Kidney (tissue), 14 donors: ENCODE results near the gene GRID1. TPM values are rescaled to one million over a fixed set of nuclear protein-coding genes. Genes with fewer than 3 reads are reported as not detected.
"Not testable (repeated sequence)": the region's sequence is repeated elsewhere in the genome, so short reads cannot be mapped to it uniquely, and the experiment has no call there.

Source experiments
- DNase-seq, 5 donors: peaks; one replicate each; pipeline ENCODE4 v3.0.0-alpha.2; 2013 to 2020
- FAIRE-seq: peaks from 2 replicates; lab custom pipeline; 2012; peaks lifted over from hg19 to GRCh38; lab: Jason Lieb, UNC
- H3K27ac ChIP-seq, 2 donors: one replicate each; pipeline ENCODE4 v1.7.0; 2013; ENCODE audit warnings: low read depth in 2 of 2, low read length in 2 of 2, inconsistent platforms in 1 of 2
- H3K27me3 ChIP-seq: one replicate; pipeline ENCODE4 v1.7.1; 2013; ENCODE audit warnings: low read length, inconsistent platforms; ENCODE audit not compliant: control insufficient read depth, insufficient read depth
- H3K36me3 ChIP-seq, 3 donors: one replicate each; pipeline versions ENCODE4 v1.7.0 to v1.7.1; 2013; ENCODE audit warnings: low read length in 3 of 3, control low read depth in 1 of 3, inconsistent platforms in 1 of 3; ENCODE audit not compliant: insufficient read depth in 3 of 3, control insufficient read depth in 2 of 3
- H3K4me1 ChIP-seq, 3 donors: one replicate each; pipeline versions ENCODE4 v1.7.0 to v1.7.1; 2013; ENCODE audit warnings: low read length in 3 of 3, inconsistent platforms in 1 of 3, low read depth in 1 of 3; ENCODE audit not compliant: control insufficient read depth in 2 of 3, insufficient read depth in 2 of 3
- H3K4me3 ChIP-seq, 3 donors: one replicate each; pipeline versions ENCODE4 v1.7.0 to v1.8.1; 2013; ENCODE audit warnings: low read length in 3 of 3, control low read depth in 1 of 3, inconsistent platforms in 1 of 3
- H3K9ac ChIP-seq, 3 donors: one replicate each; pipeline versions ENCODE4 v1.7.0 to v1.7.1; 2013; ENCODE audit warnings: low read length in 3 of 3, control low read depth in 1 of 3, inconsistent platforms in 1 of 3
- H3K9me3 ChIP-seq, 3 donors: one replicate each; pipeline versions ENCODE4 v1.7.0 to v1.7.1; 2013; ENCODE audit warnings: low read length in 3 of 3, control low read depth in 1 of 3, inconsistent platforms in 1 of 3; ENCODE audit not compliant: control insufficient read depth in 2 of 3, insufficient read depth in 1 of 3
- intact Hi-C: fragments of 100-400 bp; cut with DNase I; formaldehyde crosslinking; loops from one replicate; pipeline ENCODE4 v1.11.1; 2022
- polyA plus RNA-seq: library from polyadenylated mRNA; stranded (reverse); fragments of 350-450 nt; fragmentation: Illumina TruSeq; extraction: RNeasy Lipid Tissue Mini Kit (QIAGEN cat#74804); gene quantifications from one replicate; pipeline ENCODE4 v1.2.3, GENCODE V29; 2014; ENCODE audit warnings: low read depth, low replicate concordance; ENCODE audit not compliant: insufficient read depth
- total RNA-seq: library from RNA; stranded (reverse); fragmentation: NEBNext Ultra II Directional; extraction: Animal tissue kit (Norgen Biotek cat#: 25700); gene quantifications from one replicate; pipeline ENCODE4 v1.2.1, GENCODE V29; 2021
- TF ChIP-seq, protein P1 (sequence below): IDR thresholded peaks from 3 replicates; pipeline ENCODE4 v1.5.1; 2012; ENCODE audit warnings: mild to moderate bottlenecking, moderate library complexity, borderline replicate concordance; ENCODE audit not compliant: insufficient read depth; ENCODE audit errors: extremely low read depth
- donor health status: control.
- donor health status: control.
- donor health status: control.
- donor health status: control.
- donor health status: control.
- donor health status: DM: yes; HTN: yes; CAD: no.
- donor health status: Normal renal cell carcinoma (clear cell type).

GRID1 gene
- total and polyA plus RNA-seq, 2 donors from 2014 or later, result 0.37 to 1.4 TPM

DNA sequence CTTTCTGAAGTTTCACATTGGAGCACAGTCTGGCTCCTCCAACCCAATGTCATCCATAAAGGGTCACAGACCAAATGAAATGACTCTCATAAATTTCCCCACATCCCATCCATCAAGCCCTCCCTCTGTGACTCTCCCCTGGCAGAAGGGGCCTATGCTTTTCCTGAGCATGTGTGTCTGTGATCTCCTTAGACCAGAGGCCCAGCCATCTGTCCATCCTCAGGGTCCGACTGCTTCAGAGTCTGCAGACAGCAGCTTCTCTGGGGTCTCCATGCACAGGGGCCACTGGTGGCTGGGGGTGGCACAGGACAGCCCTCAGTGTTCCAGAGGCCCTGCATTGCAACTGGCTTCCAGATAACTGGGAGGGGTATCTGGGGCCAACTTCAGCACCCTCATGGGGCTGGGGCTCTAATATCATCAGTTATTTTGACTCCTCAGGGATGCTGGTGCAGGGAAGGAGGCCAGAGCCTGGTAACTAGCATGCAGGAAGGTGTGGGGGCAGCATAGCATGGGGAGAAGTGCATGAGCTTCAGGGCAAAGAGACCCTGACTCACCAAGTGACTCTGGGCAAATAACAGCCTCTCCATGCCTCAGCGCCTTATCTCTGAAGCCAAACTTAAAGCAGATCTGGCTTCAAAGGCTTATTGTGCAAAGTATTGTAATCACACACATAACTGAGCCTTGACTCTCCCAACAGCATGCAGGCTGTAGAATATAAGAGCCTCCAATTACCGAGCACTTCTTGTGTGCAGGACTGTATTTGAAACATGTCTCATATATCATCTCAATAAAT lies 266.9 kb downstream of the GRID1 start:
- Histone ChIP-seq H3K9me3 (no peaks in the 10 kb centered on the region), H3K4me3 (no peak overlapping the region), H3K4me1 (no peaks in the 10 kb centered on the region), H3K36me3 (no peaks in the 10 kb centered on the region), H3K27me3 (no peaks in the 10 kb centered on the region), H3K9ac (no peak overlapping the region), H3K27ac (no peak overlapping the region)
- TF ChIP-seq, protein P1, sequence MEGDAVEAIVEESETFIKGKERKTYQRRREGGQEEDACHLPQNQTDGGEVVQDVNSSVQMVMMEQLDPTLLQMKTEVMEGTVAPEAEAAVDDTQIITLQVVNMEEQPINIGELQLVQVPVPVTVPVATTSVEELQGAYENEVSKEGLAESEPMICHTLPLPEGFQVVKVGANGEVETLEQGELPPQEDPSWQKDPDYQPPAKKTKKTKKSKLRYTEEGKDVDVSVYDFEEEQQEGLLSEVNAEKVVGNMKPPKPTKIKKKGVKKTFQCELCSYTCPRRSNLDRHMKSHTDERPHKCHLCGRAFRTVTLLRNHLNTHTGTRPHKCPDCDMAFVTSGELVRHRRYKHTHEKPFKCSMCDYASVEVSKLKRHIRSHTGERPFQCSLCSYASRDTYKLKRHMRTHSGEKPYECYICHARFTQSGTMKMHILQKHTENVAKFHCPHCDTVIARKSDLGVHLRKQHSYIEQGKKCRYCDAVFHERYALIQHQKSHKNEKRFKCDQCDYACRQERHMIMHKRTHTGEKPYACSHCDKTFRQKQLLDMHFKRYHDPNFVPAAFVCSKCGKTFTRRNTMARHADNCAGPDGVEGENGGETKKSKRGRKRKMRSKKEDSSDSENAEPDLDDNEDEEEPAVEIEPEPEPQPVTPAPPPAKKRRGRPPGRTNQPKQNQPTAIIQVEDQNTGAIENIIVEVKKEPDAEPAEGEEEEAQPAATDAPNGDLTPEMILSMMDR, result no peak
- intact Hi-C loops, result no loop called here
- DNase-seq, result no peak
- no peak for FAIRE-seq

DNA sequence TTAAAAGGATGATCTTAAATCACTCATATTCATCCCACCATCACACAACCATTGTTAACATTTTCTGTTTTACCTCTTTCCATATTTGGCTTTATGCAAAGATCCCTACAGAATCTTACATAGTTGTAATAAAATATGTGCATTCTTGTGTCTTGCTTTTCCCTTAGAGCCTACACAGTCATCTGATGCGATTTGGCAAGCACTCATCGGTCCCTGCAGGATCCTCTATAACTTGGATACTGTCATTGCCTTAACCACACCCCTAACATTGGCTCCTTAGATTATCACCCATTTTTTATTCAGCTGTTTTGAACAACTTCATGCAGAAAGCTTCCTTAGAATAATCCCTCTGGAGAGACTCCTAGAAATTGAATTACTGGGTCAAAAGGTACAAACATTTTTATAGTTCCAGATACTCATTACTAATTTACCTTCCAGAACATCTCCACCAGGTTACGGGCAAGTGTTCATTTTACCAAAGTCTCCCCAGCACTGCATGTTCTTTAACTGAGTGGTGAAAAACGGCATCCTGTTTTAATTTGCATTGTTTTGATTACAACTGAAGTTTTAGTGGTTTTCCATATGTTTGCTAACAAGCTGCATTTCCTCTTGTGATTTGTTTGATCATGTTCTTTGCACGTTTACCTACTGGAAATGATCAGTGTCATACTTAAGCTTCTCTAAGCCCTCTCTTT lies 268.3 kb downstream of the GRID1 start:
- Histone ChIP-seq H3K9me3 (no peaks in the 10 kb centered on the region), H3K4me1 (no peaks in the 10 kb centered on the region), H3K36me3 (no peaks in the 10 kb centered on the region), H3K4me3 (no peak overlapping the region), H3K27me3 (no peaks in the 10 kb centered on the region), H3K9ac (no peak overlapping the region), H3K27ac (no peak overlapping the region)
- no peak for DNase-seq
- TF ChIP-seq, protein P1, result no peak
- FAIRE-seq, result no peak
- intact Hi-C loops, result no loop called here

DNA sequence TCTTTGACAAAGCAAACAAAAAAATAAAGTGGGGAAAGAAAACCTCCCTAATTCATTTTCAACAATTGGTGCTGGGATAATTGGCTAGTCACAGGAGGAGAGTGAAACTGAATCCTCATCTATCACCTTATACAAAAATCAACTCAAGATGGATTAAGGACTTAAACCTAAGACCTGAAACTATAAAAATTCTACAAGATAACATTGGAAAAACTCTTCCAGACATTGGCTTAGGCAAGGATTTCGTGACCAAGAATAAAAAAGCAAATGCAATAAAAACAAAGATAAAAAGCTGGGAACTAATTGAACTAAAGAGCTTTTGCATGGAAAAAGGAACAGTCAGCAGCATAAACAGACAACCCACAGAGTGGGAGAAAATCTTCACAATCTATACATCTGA lies 271.5 kb downstream of the GRID1 start:
- H3K36me3 ChIP-seq, intact Hi-C loops, H3K27ac ChIP-seq, H3K4me3 ChIP-seq, H3K9me3 ChIP-seq, DNase-seq, H3K27me3 ChIP-seq, FAIRE-seq, H3K4me1 ChIP-seq, H3K9ac ChIP-seq: not testable (repeated sequence)

DNA sequence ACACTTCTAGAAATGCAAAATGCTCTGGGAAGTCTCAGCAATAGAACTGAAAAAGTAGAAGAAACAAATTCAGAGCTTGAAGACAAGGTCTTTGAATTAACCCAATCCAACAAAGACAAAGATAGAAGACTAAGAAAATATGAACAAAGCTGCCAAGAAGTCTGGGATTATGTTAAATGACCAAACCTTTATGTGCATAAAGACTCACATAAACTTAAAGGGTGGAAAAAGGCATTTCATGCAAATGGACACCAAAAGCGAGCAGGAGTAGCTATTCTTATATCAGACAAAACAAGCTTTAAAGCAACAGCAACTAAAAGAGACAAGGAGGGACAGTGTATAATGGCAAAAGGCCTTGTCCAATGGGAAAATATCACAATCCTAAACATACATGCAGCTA lies 274.3 kb downstream of the GRID1 start:
- H3K9ac ChIP-seq, H3K4me1 ChIP-seq, H3K27me3 ChIP-seq, H3K36me3 ChIP-seq, H3K27ac ChIP-seq, FAIRE-seq, DNase-seq, intact Hi-C loops, H3K9me3 ChIP-seq, H3K4me3 ChIP-seq: not testable (repeated sequence)
